A673 (cell line): Measurements from ENCODE around the gene PON2. TPM values are rescaled to one million over a fixed set of nuclear protein-coding genes. Genes with fewer than 3 reads are reported as not detected.

ENCODE experiments used
- BruUV-seq: library from RNA; stranded (reverse); fragments of 400-500 nt; replicated peaks from 2 replicates; lab custom pipeline; 2021; lab: Mats Ljungman, UMichigan
- CTCF ChIA-PET: fragments of 300-600 bp; sonication (Branson Sonifier 250); formaldehyde crosslinking; loops from one replicate; lab custom pipeline; 2022; ENCODE audit warnings: antibody characterized with exemption; lab: Charles Lee
- POLR2A ChIA-PET: fragments of 300-600 bp; sonication (Branson Sonifier 250); formaldehyde crosslinking; loops from one replicate; lab custom pipeline; 2022; ENCODE audit warnings: antibody characterized with exemption; ENCODE audit not compliant: low non-redundant PET; lab: Charles Lee
- DNase-seq: peaks from one replicate; pipeline ENCODE4 v3.0.0-alpha.2; 2015; ENCODE audit warnings: low spot score
- H3K27ac ChIP-seq: fragments of 200-600 bp; sonication (generic); 2 replicates; pipeline ENCODE4 v1.5.1; 2016; ENCODE audit warnings: mixed run types, low read depth, mild to moderate bottlenecking, mixed read lengths, antibody characterized with exemption, low read length; ENCODE audit not compliant: poor library complexity, severe bottlenecking
- H3K27me3 ChIP-seq: fragments of 200-600 bp; sonication (generic); replicated peaks from 2 replicates; pipeline ENCODE4 v1.6.1; 2017; ENCODE audit warnings: mixed run types, low read depth, mild to moderate bottlenecking, mixed read lengths, antibody characterized with exemption, low read length; ENCODE audit not compliant: insufficient read depth, poor library complexity
- H3K36me3 ChIP-seq: fragments of 200-600 bp; sonication (generic); 2 replicates; pipeline ENCODE4 v1.6.1; 2016; ENCODE audit warnings: mixed run types, mild to moderate bottlenecking, mixed read lengths, antibody characterized with exemption, low read length; ENCODE audit not compliant: insufficient read depth, poor library complexity, severe bottlenecking
- H3K4me1 ChIP-seq: fragments of 200-600 bp; sonication (generic); 2 replicates; pipeline ENCODE4 v1.6.1; 2017; ENCODE audit warnings: mixed run types, mild to moderate bottlenecking, mixed read lengths, antibody characterized with exemption, low read length; ENCODE audit not compliant: insufficient read depth, poor library complexity, severe bottlenecking
- H3K4me3 ChIP-seq: fragments of 200-600 bp; sonication (generic); 2 replicates; pipeline ENCODE4 v1.5.1; 2016; ENCODE audit warnings: low read depth, mixed run types, mild to moderate bottlenecking, mixed read lengths, low read length; ENCODE audit not compliant: poor library complexity, severe bottlenecking
- H3K9me3 ChIP-seq: fragments of 200-600 bp; sonication (generic); 2 replicates; pipeline ENCODE4 v1.6.1; 2016; ENCODE audit warnings: mixed run types, low read depth, mild to moderate bottlenecking, mixed read lengths, antibody characterized with exemption, low read length; ENCODE audit not compliant: poor library complexity, severe bottlenecking
- CTCF ChIP-seq: fragments of 300-800, 200-600 bp; sonication (generic); conservative IDR thresholded peaks from 2 replicates; pipeline ENCODE4 v1.5.1; 2017; ENCODE audit warnings: low read depth, mild to moderate bottlenecking, antibody characterized with exemption, low read length, moderate library complexity, mixed read lengths
- EZH2 ChIP-seq: fragments of 200-600 bp; sonication (generic); IDR thresholded peaks from 2 replicates; pipeline ENCODE4 v1.6.1; 2017; ENCODE audit warnings: borderline replicate concordance, low read depth, mild to moderate bottlenecking, mixed read lengths, antibody characterized with exemption, low read length; ENCODE audit not compliant: poor library complexity, severe bottlenecking
- intact Hi-C: fragments of 100-400 bp; cut with micrococcal nuclease; formaldehyde crosslinking; loops from one replicate; pipeline ENCODE4 v1.10.0; 2022; ENCODE audit not compliant: unreplicated experiment
- total RNA-seq: library from RNA; stranded (reverse); gene quantifications from 2 replicates; pipeline ENCODE4 v1.2.3, GENCODE V29; 2021

Gene PON2
- total RNA-seq, 1 experiment from 2014 or later = 67.6 TPM

- no TSS peak for BruUV-seq
- intact Hi-C loops = no loop called here
- CTCF ChIA-PET = no interaction called here
Observed at GRCh38 chr7:95441042-95441823, 6.4 kb upstream of the PON2 start.

GRCh38 chr7:95440394-95441038, 5.7 kb upstream of the PON2 start:
- CTCF ChIA-PET = no interaction called here

More at GRCh38 chr7:95441042-95441823, 6.4 kb upstream of the PON2 start:
- DNase-seq = no peak
- H3K27me3 ChIP-seq = no peaks in the 10 kb centered on the region
- no peak overlapping the region for H3K4me3 ChIP-seq
- H3K4me1 ChIP-seq = no peaks in the 10 kb centered on the region
- no peak overlapping the region for H3K27ac ChIP-seq
- H3K9me3 ChIP-seq = no peaks in the 10 kb centered on the region
- H3K36me3 ChIP-seq = no peaks in the 10 kb centered on the region
- POLR2A ChIA-PET = no interaction called here
- TF ChIP-seq CTCF (no peak), EZH2 (no peak)

GRCh38 chr7:95436407-95436806, 1.6 kb upstream of the PON2 start:
- Histone ChIP-seq H3K36me3 (no peaks in the 10 kb centered on the region), H3K27me3 (no peaks in the 10 kb centered on the region), H3K4me3 (no peak overlapping the region), H3K4me1 (peaks cover 15% of the 10 kb centered on the region), H3K9me3 (no peaks in the 10 kb centered on the region), H3K27ac (no peak overlapping the region)
- intact Hi-C loops = no loop called here
- DNase-seq = no peak
- BruUV-seq = no TSS peak
- TF ChIP-seq EZH2 (no peak), CTCF (no peak)
- CTCF ChIA-PET = no interaction called here
- POLR2A ChIA-PET = no interaction called here

More at GRCh38 chr7:95440394-95441038, 5.7 kb upstream of the PON2 start:
- Histone ChIP-seq H3K4me1 (peaks cover 4% of the 10 kb centered on the region), H3K27ac (no peak overlapping the region), H3K27me3 (no peaks in the 10 kb centered on the region), H3K4me3 (no peak overlapping the region), H3K9me3 (no peaks in the 10 kb centered on the region), H3K36me3 (no peaks in the 10 kb centered on the region)
- DNase-seq = no peak
- intact Hi-C loops = no loop called here
- BruUV-seq = no TSS peak
- TF ChIP-seq CTCF (no peak), EZH2 (no peak)
- POLR2A ChIA-PET = no interaction called here
